ENCODE results near the gene PRDM16. TPM values are rescaled to one million over a fixed set of nuclear protein-coding genes. Genes with fewer than 3 reads are reported as not detected.

PRDM16 gene
- total RNA-seq, 4 donors from 2014 or later, result 5.4 to 13.2 (median 7.7) TPM

GRCh38 chr1:3481836-3482375, 412.9 kb downstream of the PRDM16 start:
- Histone ChIP-seq H3K9me3 (no peaks in the 10 kb centered on the region), H3K27ac (peak overlapping the region in 3 of 4 donors; percentile 63 to 91 (median 88)), H3K4me1 (peaks cover 0 to 48% (median 5%) of the 10 kb centered on the region in 4 donors), H3K4me3 (no peak overlapping the region), H3K36me3 (peaks cover 0 to 4% (median 0%) of the 10 kb centered on the region in 3 donors), H3K27me3 (no peaks in the 10 kb centered on the region)
- no peak for TF ChIP-seq POLR2A (IDR thresholded peaks at IDR 0.05)
- TF ChIP-seq CTCF (IDR thresholded peaks at IDR 0.05), result no peak
- no peak for DNase-seq

GRCh38 chr1:3482378-3482849, 413.4 kb downstream of the PRDM16 start:
- no peaks in the 10 kb centered on the region for H3K9me3 ChIP-seq

GRCh38 chr1:3483380-3483779, 414.4 kb downstream of the PRDM16 start:
- Histone ChIP-seq H3K4me1 (peaks cover 0 to 48% (median 5%) of the 10 kb centered on the region in 4 donors), H3K4me3 (no peak overlapping the region), H3K27ac (peak overlapping the region in 1 of 4 donors; percentile 91), H3K9me3 (no peaks in the 10 kb centered on the region), H3K36me3 (no peaks in the 10 kb centered on the region), H3K27me3 (no peaks in the 10 kb centered on the region)
- DNase-seq, result no peak
- TF ChIP-seq POLR2A (IDR thresholded peaks at IDR 0.05), result no peak
- TF ChIP-seq CTCF (IDR thresholded peaks at IDR 0.05), result no peak

More at GRCh38 chr1:3482378-3482849, 413.4 kb downstream of the PRDM16 start:
- peak in 2 of 3 donors; percentile 75 to 78 for DNase-seq
- Histone ChIP-seq H3K27me3 (no peaks in the 10 kb centered on the region), H3K36me3 (no peaks in the 10 kb centered on the region), H3K4me3 (no peak overlapping the region), H3K27ac (peak overlapping the region in 2 of 4 donors; percentile 88 to 91), H3K4me1 (peaks cover 0 to 48% (median 5%) of the 10 kb centered on the region in 4 donors)
- TF ChIP-seq CTCF (IDR thresholded peaks at IDR 0.05) (peak in 3 of 6 experiments; percentile 23 to 37 (median 33)), POLR2A (IDR thresholded peaks at IDR 0.05) (no peak)

- DNase-seq, result peak; percentile 28 to 78 (median 71)
- no peaks in the 10 kb centered on the region for H3K9me3 ChIP-seq
- peaks cover 0 to 48% (median 5%) of the 10 kb centered on the region in 4 donors for H3K4me1 ChIP-seq
- H3K4me3 ChIP-seq, result no peak overlapping the region
- H3K36me3 ChIP-seq, result no peaks in the 10 kb centered on the region
- H3K27me3 ChIP-seq, result no peaks in the 10 kb centered on the region
- peak overlapping the region in 1 of 4 donors; percentile 91 for H3K27ac ChIP-seq
- TF ChIP-seq POLR2A (IDR thresholded peaks at IDR 0.05) (no peak), CTCF (IDR thresholded peaks at IDR 0.05) (peak; percentile 16 to 92 (median 84))
Measured at GRCh38 chr1:3483801-3484444, 414.9 kb downstream of the PRDM16 start.

- H3K27ac ChIP-seq, result no peak overlapping the region
- no peaks in the 10 kb centered on the region for H3K9me3 ChIP-seq
- H3K4me1 ChIP-seq, result peaks cover 0 to 39% (median 5%) of the 10 kb centered on the region in 4 donors
- no peak for TF ChIP-seq CTCF (IDR thresholded peaks at IDR 0.05)
- no peak for TF ChIP-seq POLR2A (IDR thresholded peaks at IDR 0.05)
- DNase-seq, result no peak
- no peaks in the 10 kb centered on the region for H3K27me3 ChIP-seq
- H3K4me3 ChIP-seq, result no peak overlapping the region
- no peaks in the 10 kb centered on the region for H3K36me3 ChIP-seq
Measured at GRCh38 chr1:3485016-3485415, 416.0 kb downstream of the PRDM16 start.

Other genes starting within 250 kb of the PRDM16 start
- not detected for gene ACTRT2, start 47.7 kb upstream of the PRDM16 start, total RNA-seq